ENCODE results near the gene SLC46A1. TPM values are rescaled to one million over a fixed set of nuclear protein-coding genes. Genes with fewer than 3 reads are reported as not detected.

SLC46A1 gene
- total and polyA plus RNA-seq, 2 of the 13 experiments (the other 11 are each of a cell fraction or from before 2014, with no cell fraction given), result 19.6 to 22.6 TPM

- DNase-seq (ENCODE audit: low spot score) (no peak), FAIRE-seq (no peak), ATAC-seq (no peak)
- no peaks in the 10 kb centered on the region for H3K27me3 ChIP-seq (ENCODE audit: control insufficient read depth in 1 of 2, insufficient read depth in 2 of 2, low read length in 2 of 2)
- H3K4me1 ChIP-seq (ENCODE audit: insufficient read depth, low read length), result peaks cover 26% of the 10 kb centered on the region
- no peaks in the 10 kb centered on the region for H3K9me3 ChIP-seq (ENCODE audit: low read length)
- POLR2A ChIA-PET, result interaction anchor here (5.7 kb wide), 1 partner anchor 15 kb away, joined by 107 read pairs; the partner anchor contains the start of genes SARM1 and VTN
- in situ Hi-C loops (cut with HindIII; ENCODE audit: extremely low pct_ligation_motif_present, low pct_unique_long_range_greater_than_20kb) (no loop called here), intact Hi-C loops (cut with micrococcal nuclease; ENCODE audit: unreplicated experiment) (no loop called here)
- CTCF ChIA-PET (ENCODE audit: low intra/inter-chr PET ratio, low total read pairs), result no interaction called here
- H3K9ac ChIP-seq (ENCODE audit: insufficient read depth, low read depth, low read length), result no peak overlapping the region
- H2AFZ ChIP-seq (ENCODE audit: low read length), result no peak overlapping the region
- 86% methylated on average over 34 of the region's 56 CpGs for WGBS (ENCODE audit: low lambda C conversion rate)
- no peaks in the 10 kb centered on the region for H3K36me3 ChIP-seq (replicated peaks in 1 of 2; ENCODE audit: control insufficient read depth in 1 of 2, insufficient read depth in 2 of 2, low read length in 2 of 2)
- no peak overlapping the region for H3K4me3 ChIP-seq (replicated peaks in 1 of 3; ENCODE audit: insufficient read depth in 1 of 3, low read depth in 2 of 3, low read length in 3 of 3)
- no peaks in the 10 kb centered on the region for H4K20me1 ChIP-seq (ENCODE audit: insufficient read depth, low read length)
- no peak overlapping the region for H3K4me2 ChIP-seq (ENCODE audit: low read depth, low read length)
- no peak overlapping the region for H3K27ac ChIP-seq (ENCODE audit: extremely low read length, insufficient read depth, low read length)
- H3K79me2 ChIP-seq (ENCODE audit: insufficient read depth, low read length), result no peaks in the 10 kb centered on the region
- no TSS peak for BruUV-seq (replicated peaks)
- no peak for TF ChIP-seq CHD4 (IDR thresholded peaks at IDR 0.05; ENCODE audit: borderline replicate concordance, low read length)
- TF ChIP-seq TFDP1 (CRISPR knock-in tag; IDR thresholded peaks at IDR 0.05; ENCODE audit: borderline replicate concordance), result no peak
- no peak for TF ChIP-seq KDM6A (CRISPR knock-in tag; IDR thresholded peaks at IDR 0.05; ENCODE audit: low read depth)
- TF ChIP-seq ARNT (IDR thresholded peaks at IDR 0.05), result no peak
- TF ChIP-seq AGO2 (optimal IDR thresholded peaks at IDR 0.05; ENCODE audit: low read depth, low read length), result no peak
- no peak for TF ChIP-seq E2F5 (CRISPR knock-in tag; conservative IDR thresholded peaks at IDR 0.05)
- TF ChIP-seq XRCC5 (optimal IDR thresholded peaks at IDR 0.05; ENCODE audit: low read length), result no peak
- TF ChIP-seq PHB2 (IDR thresholded peaks at IDR 0.05; ENCODE audit: partially characterized antibody), result no peak
- no peak for TF ChIP-seq ZSCAN20 (CRISPR knock-in tag; IDR thresholded peaks at IDR 0.05; ENCODE audit: borderline replicate concordance)
- TF ChIP-seq CEBPZ (IDR thresholded peaks at IDR 0.05; ENCODE audit: low read length), result no peak
- no peak for TF ChIP-seq DMTF1 (CRISPR knock-in tag; IDR thresholded peaks at IDR 0.05)
- no peak for TF ChIP-seq THAP9 (CRISPR knock-in tag; IDR thresholded peaks at IDR 0.05; ENCODE audit: borderline replicate concordance)
- TF ChIP-seq SKI (IDR thresholded peaks at IDR 0.05; ENCODE audit: partially characterized antibody), result no peak
Observed at GRCh38 chr17:28384281-28385036, 21.6 kb downstream of the SLC46A1 start.
